GM12891 (cell line): ENCODE measurements around the gene UTP4.

Experiments used
- PAX5 ChIP-seq: IDR thresholded peaks from 2 replicates; pipeline ENCODE4 v1.6.1; 2011; ENCODE audit warnings: low read length, moderate library complexity, mild to moderate bottlenecking; ENCODE audit not compliant: insufficient read depth, severe bottlenecking
- POLR2A ChIP-seq: IDR thresholded peaks from 2 replicates; pipeline ENCODE4 v1.6.1; 2011; ENCODE audit warnings: low read depth, low read length, control low read depth
- POLR2AphosphoS5 ChIP-seq: IDR thresholded peaks from 2 replicates; pipeline ENCODE4 v1.6.1; 2011; ENCODE audit warnings: low read depth, low read length, control low read depth
- POU2F2 ChIP-seq: IDR thresholded peaks from 2 replicates; pipeline ENCODE4 v1.6.1; 2011; ENCODE audit warnings: low read depth, mild to moderate bottlenecking, control low read depth, low read length, moderate library complexity
- SPI1 ChIP-seq: IDR thresholded peaks from 2 replicates; pipeline ENCODE4 v1.6.1; 2011; ENCODE audit warnings: low read depth, low read length, control low read depth
- TAF1 ChIP-seq: IDR thresholded peaks from 2 replicates; pipeline ENCODE4 v1.6.1; 2011; ENCODE audit warnings: low read depth, low read length, control low read depth

DNA sequence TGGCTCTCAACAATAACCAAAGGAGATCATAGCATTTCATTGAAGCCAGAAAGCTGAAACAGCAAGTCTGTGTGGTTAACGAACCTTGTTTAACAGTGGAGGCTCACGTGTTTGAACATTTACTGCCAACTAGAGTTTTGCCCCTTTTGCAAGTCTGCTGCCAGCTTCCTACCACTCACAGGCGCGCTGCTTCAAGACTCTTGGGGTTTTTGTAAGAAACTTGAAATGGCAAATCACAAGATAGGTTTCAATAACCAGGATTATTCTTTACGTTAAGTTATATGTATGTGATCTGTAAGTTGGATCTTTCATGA is 55.7 kb downstream of the UTP4 start:
- TF ChIP-seq POLR2AphosphoS5: no peak
- no peak for TF ChIP-seq POLR2A
- TF ChIP-seq TAF1: no peak
- no peak for TF ChIP-seq SPI1
- TF ChIP-seq PAX5: no peak
- TF ChIP-seq POU2F2: no peak
